ENCODE measurements around the gene NSUN5. TPM values are rescaled to one million over a fixed set of nuclear protein-coding genes. Genes with fewer than 3 reads are reported as not detected.

NSUN5 gene
- 21.4 and 26.6 TPM in 2 replicates for total RNA-seq

DNA sequence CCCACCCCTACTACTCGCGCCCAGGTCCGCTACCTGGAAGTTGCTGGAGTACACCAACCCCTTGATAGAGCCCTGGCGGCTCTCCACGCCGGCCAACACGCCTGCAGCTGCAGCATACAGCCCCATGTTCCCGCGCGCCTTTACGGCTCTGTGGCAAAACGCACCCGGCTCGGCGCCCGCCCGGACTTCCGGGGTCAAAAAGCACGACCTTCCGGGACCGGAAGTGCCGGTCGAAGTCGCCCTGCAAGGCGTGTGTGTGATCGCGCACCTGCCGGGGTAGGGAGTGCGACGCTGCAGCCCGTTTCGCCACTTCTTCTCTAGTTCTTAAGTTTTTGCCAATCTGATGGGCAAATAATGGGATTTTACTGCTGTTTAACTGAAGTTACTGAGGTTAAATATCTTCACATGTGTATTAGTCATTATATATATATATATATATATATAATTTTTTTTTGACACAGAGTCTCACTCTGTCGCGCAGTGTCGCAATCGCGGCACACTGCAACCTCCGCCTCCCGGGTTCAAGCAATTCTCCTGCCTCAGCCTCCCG lies at the start of gene NSUN5:
Gene NSUN5 (minus strand): TSS at position 162 of the 550 bp plus-strand sequence. CDS start 36 bp downstream, at position 126.

DNA sequence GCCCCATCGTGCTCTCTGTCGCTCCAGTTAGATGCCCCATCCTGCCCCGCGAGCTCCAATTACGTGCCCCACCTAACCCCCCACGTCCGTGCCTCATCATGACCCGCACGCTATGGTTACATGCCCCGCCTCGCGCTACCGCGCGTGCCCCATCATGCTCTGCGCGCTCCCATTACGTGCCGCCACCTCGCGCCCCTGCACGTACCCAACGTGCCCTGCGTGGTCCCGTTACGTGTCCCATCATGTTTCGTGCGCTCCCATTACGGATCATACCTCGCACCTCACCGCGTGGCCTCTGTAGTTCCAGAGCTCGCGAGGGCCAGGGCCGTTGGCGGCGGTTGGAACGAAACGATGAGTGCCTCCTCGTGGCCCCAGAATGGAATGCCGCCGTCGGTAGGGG lies 19.3 kb upstream of the NSUN5 start, which contains the start of the genes FKBP6 and TRIM50:
Gene FKBP6 (plus strand): TSS at position 240 of the 400 bp plus-strand sequence. CDS start 268 bp downstream, outside the sequence.
Gene TRIM50 (minus strand): TSS at position 161 of the 400 bp plus-strand sequence. CDS start 3,295 bp downstream, outside the sequence.

Small RNA genes lying within 50 kb of the gene (small RNA-seq; reads per million reads assigned to genes)
- not detected for gene RNU6-1080P (ENCODE audit: low replicate concordance)

Other genes with a start within 250 kb of the NSUN5 start
- gene SPDYE9, start 222.8 kb downstream of the NSUN5 start, total RNA-seq: not detected in 2 replicates
- gene TRIM50, start 19.3 kb upstream of the NSUN5 start, total RNA-seq: not detected in 2 replicates
- not detected in 2 replicates for gene FKBP6, start 19.3 kb upstream of the NSUN5 start, total RNA-seq
- 1.0 and 1.5 TPM in 2 replicates for gene FZD9, start 125.0 kb upstream of the NSUN5 start, total RNA-seq
- gene BAZ1B, start 213.5 kb upstream of the NSUN5 start, total RNA-seq: 57.3 and 72.7 TPM in 2 replicates
- 47.2 and 48.6 TPM in 2 replicates for gene BCL7B, start 248.9 kb upstream of the NSUN5 start, total RNA-seq